ENCODE results near the gene KLHL41.

Gene KLHL41

GRCh38 chr2:169509298-169509885, at the start of gene KLHL41:
Gene KLHL41 (plus strand): TSS chr2:169509702. CDS start chr2:169509779, 77 bp downstream.
- DNase-seq: no peak

DNA sequence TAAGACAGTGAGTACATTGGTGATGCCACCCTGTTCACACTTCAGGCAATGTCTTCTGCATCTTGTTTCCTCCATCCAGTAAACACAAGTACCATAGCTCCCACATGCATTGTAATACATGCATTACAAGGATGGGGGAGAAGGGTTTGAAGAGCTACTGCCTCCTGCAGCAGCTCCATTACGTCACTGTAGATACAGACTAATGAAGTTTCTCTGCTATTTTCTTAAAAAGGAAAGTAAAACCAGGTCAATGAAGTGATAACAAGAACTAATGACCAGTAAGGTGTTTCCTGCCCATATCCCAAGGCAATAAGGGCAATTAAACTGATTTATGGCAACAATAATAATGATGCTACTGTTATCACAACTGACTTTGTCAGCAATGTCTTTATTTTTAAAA, 48.4 kb upstream of the KLHL41 start:
- no peak for DNase-seq

DNA sequence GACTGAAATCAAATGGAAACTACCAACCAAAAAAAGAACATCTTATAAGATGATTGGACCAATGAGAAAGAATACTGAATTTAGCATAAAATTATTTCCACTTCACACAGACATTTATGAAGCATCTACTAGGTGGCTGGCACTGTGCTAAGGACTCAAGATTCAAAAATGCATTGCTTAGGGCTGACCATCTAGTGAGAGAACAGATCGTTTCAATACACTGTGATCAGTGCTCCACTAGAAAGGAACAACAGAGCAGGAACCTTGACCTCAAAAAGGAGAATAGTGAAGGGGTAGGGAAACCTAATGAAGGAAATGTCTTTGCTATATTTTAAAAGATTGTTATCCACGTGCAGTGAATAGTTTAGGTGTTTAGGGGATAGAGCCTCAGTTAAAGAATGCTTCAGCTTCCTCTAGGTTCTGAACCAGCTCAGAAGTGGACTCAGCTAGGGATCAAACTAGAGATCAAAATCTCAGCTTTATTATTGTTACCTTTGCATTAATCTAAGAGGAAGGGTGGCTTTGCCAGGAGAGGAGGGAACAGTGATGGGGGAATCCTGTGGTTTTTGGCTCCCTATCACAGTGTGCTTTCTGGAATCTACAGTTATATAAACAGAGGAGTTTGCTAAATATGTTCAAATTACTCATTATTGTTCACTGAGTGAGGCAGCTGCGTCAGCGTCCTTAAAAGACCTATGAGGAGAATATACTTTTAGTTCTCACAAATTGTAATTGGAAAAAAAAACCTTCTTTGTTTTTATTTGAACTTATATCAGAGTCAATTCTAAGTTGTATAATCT, 46.4 kb upstream of the KLHL41 start:
- DNase-seq: no peak

DNA sequence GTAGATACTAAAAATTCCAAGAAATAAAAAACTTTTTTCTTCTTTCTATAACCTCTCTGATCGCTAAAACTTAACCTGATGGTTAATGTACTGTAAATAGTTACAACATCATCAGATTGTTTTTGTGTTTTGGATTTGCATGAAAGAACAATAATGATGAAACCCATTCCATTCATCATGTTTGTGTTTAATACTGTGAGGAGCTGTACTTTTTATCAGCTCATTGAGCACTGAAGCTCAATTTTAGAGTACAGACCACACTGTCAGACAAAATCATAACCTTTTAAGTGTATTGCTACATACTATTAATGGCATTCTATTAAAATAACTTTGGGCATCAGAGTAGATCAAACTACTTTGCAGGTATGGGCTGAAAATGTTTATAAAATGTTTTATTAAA, 45.0 kb upstream of the KLHL41 start:
- DNase-seq: no peak

DNA sequence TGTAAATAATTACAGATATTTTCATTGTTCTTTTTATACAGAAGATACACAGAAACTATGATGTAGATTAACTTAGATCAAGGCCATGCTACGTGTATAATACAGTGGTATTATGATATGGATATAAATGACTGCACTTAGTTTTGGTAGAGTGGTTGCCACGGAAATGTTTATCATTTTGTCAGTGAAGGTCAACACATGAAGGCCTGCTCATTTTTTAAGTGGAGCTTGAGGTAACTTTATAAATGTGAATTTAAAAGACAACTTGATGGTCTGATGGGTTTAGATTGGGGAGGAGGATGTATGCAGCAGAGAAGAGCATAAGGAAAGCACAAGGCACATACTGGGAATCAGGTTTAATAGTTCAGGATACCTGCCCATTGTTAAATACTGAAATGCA, 44.6 kb upstream of the KLHL41 start:
- DNase-seq: no peak

- no peak for DNase-seq
Observed at GRCh38 chr2:169468841-169469240, 40.7 kb upstream of the KLHL41 start.

DNA sequence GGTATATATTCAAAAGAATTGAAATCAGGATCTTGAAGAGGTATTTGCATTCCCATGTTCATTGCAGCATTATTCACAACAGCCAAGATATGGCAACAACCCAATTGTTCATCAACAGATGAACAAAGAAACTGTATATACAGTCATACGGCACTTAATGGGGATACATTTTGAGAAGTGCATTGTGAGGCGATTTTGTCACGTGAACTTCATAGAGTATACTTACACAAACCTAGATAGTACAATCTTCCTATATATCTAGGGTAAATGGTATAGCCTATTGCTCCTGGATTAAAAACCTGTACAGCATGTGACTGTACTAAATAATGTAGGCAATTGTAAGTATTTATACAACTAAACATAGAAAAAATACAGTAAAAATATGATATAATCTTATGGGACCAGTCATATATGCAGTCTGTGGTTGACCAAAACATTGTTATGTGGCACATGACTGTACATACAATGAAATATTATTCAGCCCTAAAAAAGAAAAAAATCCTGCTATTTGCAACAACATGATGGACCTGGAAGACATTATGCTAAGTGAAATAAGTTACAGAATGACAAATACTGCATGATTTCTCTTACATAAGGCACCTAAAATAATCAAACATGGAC, 39.4 kb upstream of the KLHL41 start:
- DNase-seq: no peak

DNA sequence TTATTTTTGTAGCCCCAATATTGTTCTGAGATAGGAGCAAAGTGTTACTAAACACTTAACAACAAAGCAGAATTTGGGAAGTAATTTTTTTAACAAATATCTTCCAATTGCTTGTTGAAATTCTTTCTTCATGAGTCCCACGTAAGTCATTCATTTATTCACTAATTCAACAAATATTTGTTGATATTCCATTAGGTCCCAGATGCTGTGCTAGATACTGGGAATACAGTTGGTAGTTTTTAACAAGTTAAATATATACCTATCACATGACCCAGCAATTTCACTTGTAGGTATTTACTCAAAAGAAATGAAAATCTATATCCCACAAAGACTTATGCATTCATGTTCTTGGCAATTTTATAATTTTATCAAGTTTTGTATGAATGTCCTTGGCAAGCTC, 37.3 kb upstream of the KLHL41 start:
- no peak for DNase-seq

DNA sequence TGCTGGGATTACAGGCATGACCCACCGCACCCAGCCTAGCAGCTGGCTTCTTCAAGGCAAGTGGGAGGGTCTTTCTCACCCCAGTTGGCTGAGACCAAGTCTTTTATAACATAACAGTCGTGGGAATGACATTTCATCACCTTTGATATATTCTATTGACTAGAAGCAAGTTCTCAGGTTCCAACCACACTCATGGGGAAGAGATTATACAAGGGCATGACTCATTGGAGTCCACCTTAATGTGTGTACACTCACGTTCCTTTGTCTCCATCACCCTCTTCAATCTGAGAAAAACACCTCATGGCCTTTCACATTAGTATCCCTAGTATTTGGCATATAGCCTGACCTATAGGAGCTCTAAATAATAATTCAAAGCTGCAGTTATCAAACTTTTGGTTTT, 33.0 kb upstream of the KLHL41 start:
- no peak for DNase-seq

DNA sequence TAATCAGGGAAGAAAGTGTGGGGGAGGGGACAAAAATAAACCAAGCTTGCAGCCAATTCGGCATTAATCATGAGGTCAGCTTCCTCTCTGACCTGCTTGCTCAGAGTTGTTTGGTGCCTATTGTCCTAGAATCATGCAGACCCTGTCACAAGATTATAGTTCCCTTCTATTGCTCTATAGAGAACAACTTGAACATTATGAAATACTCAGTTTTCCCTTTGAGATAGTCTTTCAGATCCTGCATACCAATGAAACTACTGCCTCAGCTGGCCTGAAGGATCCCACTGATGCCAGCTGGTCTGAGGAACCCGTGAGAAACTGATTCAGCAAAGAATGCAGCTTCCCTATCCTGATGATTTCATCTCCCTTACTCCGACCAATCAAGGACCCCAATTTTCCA, 31.2 kb upstream of the KLHL41 start:
- no peak for DNase-seq

DNA sequence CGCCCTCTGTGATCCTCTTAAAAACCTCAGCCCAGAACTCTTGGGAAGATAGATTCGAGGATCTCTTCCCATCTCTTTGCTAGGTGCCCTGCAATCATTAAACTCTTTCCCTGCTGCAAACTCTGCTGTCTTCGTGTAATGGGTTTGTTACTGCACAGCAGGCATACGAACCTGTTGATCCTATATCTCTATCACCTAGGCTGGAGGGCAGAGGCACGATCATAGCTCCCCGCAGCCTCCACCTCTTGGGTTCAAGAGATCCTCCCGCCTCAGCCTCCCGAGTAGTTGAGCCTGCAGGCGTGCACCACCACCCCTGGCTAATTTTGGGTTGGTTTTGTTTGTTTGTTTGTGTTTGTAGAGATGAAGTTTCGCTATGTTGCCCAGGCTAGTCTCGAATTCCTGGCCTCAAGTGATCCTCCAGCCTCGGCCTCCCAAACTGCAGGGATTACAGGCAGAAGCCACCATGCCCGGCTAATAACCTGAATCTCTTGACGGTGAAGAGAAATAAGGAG, 30.7 kb upstream of the KLHL41 start:
- DNase-seq: no peak

DNA sequence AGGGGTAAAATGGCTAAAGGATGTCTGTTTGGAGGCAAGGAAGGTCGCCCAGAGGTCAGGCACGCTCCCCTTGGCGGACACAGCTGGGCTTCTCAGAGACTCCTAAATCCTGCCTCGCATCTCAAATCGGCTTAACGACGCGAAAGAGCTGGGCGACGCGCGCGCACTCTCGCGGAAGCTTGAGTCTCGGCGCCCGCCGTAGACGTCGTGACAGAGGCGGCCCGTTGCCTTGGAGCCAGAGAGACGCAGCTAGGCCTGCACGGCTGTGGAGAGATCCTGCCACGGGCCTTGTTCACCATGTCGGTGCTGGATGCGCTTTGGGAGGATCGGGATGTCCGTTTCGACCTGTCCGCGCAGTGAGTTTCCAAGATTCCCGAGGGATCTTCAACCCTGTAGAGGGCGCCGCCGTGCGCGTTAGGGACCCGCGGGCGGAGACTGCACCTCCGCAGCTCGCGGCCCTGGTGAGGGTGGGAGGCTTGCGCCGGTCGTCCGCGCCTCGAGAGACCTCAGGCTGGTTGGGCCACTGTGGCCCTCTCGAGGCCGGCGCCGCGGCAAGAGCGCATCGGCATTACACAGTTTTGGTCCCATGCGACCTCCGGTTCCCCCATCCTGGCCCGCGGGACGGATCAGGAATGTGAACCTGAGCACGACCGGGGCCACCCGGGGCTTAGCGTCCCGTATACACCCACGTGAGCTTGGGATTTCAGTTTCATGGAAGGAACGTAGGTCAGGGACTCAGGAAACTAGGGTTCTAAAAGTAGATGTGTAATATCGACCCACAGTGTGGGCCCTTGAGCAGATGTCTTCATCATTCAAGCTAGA, 30.0 kb upstream of the KLHL41 start, which contains the start of gene BBS5:
BBS5 (plus strand) TSS at position 238 of the 822 bp plus-strand sequence; CDS start at position 298, 60 bp downstream.
- DNase-seq: peak; percentile 77 to 84

- DNase-seq: no peak
Observed at GRCh38 chr2:169480079-169480465, 29.4 kb upstream of the KLHL41 start.

- DNase-seq: no peak
Observed at GRCh38 chr2:169485650-169486138, 23.8 kb upstream of the KLHL41 start.

GRCh38 chr2:169486487-169486886, 23.0 kb upstream of the KLHL41 start:
- DNase-seq: no peak

DNA sequence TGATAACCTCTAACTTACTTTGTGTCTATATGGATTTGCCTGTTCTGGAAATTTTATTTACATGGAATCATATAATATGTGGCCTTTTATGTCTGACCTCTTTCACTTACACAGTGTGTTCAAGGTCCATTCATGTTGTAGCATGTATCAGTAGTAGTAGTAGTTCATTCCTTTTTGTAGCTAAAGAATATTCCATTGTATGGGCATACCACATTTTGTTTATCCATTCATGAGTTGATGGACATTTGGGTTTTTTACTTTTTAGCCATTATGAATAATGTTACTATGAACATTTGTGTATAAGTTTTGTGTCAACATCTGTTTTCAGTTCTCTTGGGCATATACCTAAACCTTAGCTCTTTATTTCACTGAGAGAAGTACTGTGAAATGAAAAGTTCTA, 18.7 kb upstream of the KLHL41 start:
- no peak for DNase-seq

- DNase-seq: no peak
Observed at GRCh38 chr2:169491378-169491777, 18.1 kb upstream of the KLHL41 start.

DNA sequence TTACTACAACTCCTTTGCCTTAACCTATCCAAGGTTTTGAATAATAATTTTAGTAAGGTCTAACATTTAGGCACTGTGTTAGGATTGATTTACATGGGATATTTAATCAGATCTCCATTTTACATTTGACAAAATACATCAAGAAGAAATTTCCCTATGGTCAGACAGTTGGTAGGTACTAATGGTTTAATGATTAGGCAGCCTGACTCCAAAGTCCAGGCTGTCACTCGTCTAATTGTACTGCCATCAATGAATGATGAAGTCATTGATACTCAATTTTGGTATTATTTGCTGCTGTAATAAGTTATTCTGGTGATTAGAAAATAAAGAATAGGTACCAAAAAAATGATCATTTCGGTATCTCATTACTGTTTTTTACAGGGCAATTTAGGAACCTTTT, 16.1 kb upstream of the KLHL41 start:
- DNase-seq: no peak

- no peak for DNase-seq
Observed at GRCh38 chr2:169495310-169495928, 14.1 kb upstream of the KLHL41 start.

GRCh38 chr2:169504651-169505050, 4.9 kb upstream of the KLHL41 start:
- DNase-seq: no peak

DNA sequence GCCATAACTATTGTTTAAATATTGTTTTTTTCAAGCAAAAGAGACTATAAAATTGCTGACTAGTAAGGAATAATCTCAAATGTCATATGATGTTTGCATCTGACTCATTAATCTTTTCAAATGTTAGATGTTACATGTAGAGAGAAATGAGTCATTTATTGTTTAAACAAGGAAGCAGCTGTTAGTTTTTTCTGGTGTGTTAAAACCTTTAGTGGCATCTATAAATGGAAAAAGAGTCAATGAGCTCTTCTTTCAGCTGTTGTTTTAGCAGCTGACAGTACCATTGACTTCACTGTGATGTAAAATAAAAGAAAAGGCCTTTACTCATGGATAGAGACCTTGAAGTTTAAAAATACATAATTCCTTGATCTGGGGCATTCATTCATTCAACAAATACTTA, 1.8 kb upstream of the KLHL41 start:
- no peak for DNase-seq

DNA sequence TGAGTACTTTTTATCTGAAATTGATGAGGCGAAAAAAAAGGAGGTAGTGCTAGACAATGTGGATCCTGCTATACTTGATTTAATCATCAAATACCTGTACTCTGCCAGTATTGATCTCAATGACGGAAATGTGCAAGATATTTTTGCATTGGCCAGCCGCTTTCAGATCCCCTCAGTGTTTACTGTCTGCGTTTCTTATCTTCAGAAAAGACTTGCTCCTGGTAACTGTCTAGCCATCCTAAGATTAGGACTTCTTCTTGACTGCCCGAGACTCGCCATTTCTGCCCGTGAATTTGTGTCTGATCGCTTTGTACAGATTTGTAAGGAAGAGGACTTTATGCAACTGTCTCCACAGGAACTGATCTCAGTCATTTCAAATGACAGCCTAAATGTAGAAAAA, 453 bp downstream of the KLHL41 start:
- DNase-seq: no peak
